Activated CD4-positive, alpha-beta T cell treated with anti-CD3 and anti-CD28 coated beads, Interleukin-2, amount 50 U/mL, for 24 hours (primary cell): Measurements from ENCODE around the gene POPDC2.

Experiments
- DNase-seq, 2 donors: peaks; one replicate each; pipeline ENCODE4 v3.0.0-alpha.2; 2020; ENCODE audit warnings: low read depth in 1 of 2, low spot score in 1 of 2

The POPDC2 gene

GRCh38 chr3:119641416-119641815 is 19.0 kb downstream of the POPDC2 start:
- DNase-seq = no peak

- no peak for DNase-seq
Measured at GRCh38 chr3:119639494-119640350, 20.7 kb downstream of the POPDC2 start.

GRCh38 chr3:119637679-119638477 is 22.5 kb downstream of the POPDC2 start:
- no peak for DNase-seq

- no peak for DNase-seq
Measured at GRCh38 chr3:119636891-119637611, 23.3 kb downstream of the POPDC2 start.

GRCh38 chr3:119636249-119636648 is 24.1 kb downstream of the POPDC2 start:
- DNase-seq = no peak

GRCh38 chr3:119635719-119636118 is 24.7 kb downstream of the POPDC2 start:
- no peak for DNase-seq

GRCh38 chr3:119632829-119633228 is 27.6 kb downstream of the POPDC2 start:
- DNase-seq = no peak

- no peak for DNase-seq
Measured at GRCh38 chr3:119632216-119632615, 28.2 kb downstream of the POPDC2 start.

- no peak for DNase-seq
Measured at GRCh38 chr3:119631516-119631915, 28.9 kb downstream of the POPDC2 start.

- DNase-seq = no peak
Measured at GRCh38 chr3:119630880-119631329, 29.5 kb downstream of the POPDC2 start.

- no peak for DNase-seq
Measured at GRCh38 chr3:119630128-119630879, 30.1 kb downstream of the POPDC2 start.

- no peak for DNase-seq
Measured at GRCh38 chr3:119628816-119629445, 31.5 kb downstream of the POPDC2 start.

GRCh38 chr3:119628390-119628789 is 32.0 kb downstream of the POPDC2 start:
- DNase-seq = no peak

- no peak for DNase-seq
Measured at GRCh38 chr3:119627461-119627860, 32.9 kb downstream of the POPDC2 start.

GRCh38 chr3:119626196-119626595 is 34.2 kb downstream of the POPDC2 start:
- DNase-seq = no peak

GRCh38 chr3:119625451-119626153 is 34.8 kb downstream of the POPDC2 start:
- no peak for DNase-seq

- DNase-seq = no peak
Measured at GRCh38 chr3:119624002-119624720, 36.2 kb downstream of the POPDC2 start.

GRCh38 chr3:119620899-119621298 is 39.5 kb downstream of the POPDC2 start:
- no peak for DNase-seq

- no peak for DNase-seq
Measured at GRCh38 chr3:119619094-119619493, 41.3 kb downstream of the POPDC2 start.
